Effector CD8-positive, alpha-beta T cell (primary cell): ENCODE results near the gene SHC2.
"Not testable (repeated sequence)": the region's sequence is repeated elsewhere in the genome, so short reads cannot be mapped to it uniquely, and the experiment has no call there.

Experiments used
- DNase-seq: peaks from one replicate; lab custom pipeline; 2025; lab: John Stamatoyannopoulos, UW

The SHC2 gene

GRCh38 chr19:406135-406781 lies 54.6 kb downstream of the SHC2 start:
- no peak for DNase-seq

GRCh38 chr19:405121-405965 lies 55.5 kb downstream of the SHC2 start:
- DNase-seq: no peak

GRCh38 chr19:403221-404027 lies 57.4 kb downstream of the SHC2 start:
- DNase-seq: no peak

- no peak for DNase-seq
Measured at GRCh38 chr19:402786-403185, 58.0 kb downstream of the SHC2 start.

GRCh38 chr19:401866-402511 lies 58.8 kb downstream of the SHC2 start:
- no peak for DNase-seq

- DNase-seq: no peak
Measured at GRCh38 chr19:400976-401865, 59.6 kb downstream of the SHC2 start.

- DNase-seq: no peak
Measured at GRCh38 chr19:399370-399769, 61.5 kb downstream of the SHC2 start.

- DNase-seq: no peak
Measured at GRCh38 chr19:398719-399118, 62.1 kb downstream of the SHC2 start.

GRCh38 chr19:397941-398706 lies 62.7 kb downstream of the SHC2 start:
- DNase-seq: no peak

- no peak for DNase-seq
Measured at GRCh38 chr19:397321-397720, 63.5 kb downstream of the SHC2 start.

GRCh38 chr19:395467-395866 lies 65.4 kb downstream of the SHC2 start:
- no peak for DNase-seq

GRCh38 chr19:394857-395256 lies 66.0 kb downstream of the SHC2 start:
- not testable (repeated sequence) for DNase-seq

- DNase-seq: not testable (repeated sequence)
Measured at GRCh38 chr19:393560-393959, 67.3 kb downstream of the SHC2 start.

- no peak for DNase-seq
Measured at GRCh38 chr19:392375-392970, 68.4 kb downstream of the SHC2 start.

- DNase-seq: no peak
Measured at GRCh38 chr19:391726-392374, 69.0 kb downstream of the SHC2 start.

- no peak for DNase-seq
Measured at GRCh38 chr19:391207-391557, 69.7 kb downstream of the SHC2 start.

GRCh38 chr19:390386-391206 lies 70.2 kb downstream of the SHC2 start:
- no peak for DNase-seq

GRCh38 chr19:389935-390289 lies 70.9 kb downstream of the SHC2 start:
- no peak for DNase-seq
